Ishikawa (cell line): ENCODE measurements around the gene CLASP1.

Experiments used
- EP300 ChIP-seq: IDR thresholded peaks from 2 replicates; pipeline ENCODE4 v1.6.1; 2012; ENCODE audit warnings: borderline replicate concordance
- YY1 ChIP-seq: IDR thresholded peaks from 2 replicates; pipeline ENCODE4 v1.6.1; 2012; ENCODE audit warnings: low read depth

DNA sequence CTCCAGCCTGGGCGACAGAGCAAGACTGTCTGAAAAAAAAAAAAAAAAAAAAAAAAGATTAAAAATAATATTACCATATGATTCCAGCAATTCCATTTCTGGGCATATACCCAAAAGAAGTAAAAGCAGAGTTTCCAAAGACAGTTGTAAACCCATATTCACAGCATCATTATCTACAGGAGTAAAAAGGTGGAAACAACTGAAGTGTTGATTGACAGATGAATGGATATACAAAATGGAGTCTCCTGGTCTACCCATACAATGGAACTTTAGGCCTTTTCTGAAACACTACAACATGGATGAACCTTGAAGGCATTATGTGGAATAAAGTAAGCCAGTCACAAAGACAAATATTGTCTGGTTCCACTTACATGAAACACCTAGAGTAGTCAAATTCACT lies 112.9 kb downstream of the CLASP1 start:
- no peak for TF ChIP-seq YY1
- no peak for TF ChIP-seq EP300
